PC-9 (cell line): ENCODE results near the gene TBC1D8. TPM values are rescaled to one million over a fixed set of nuclear protein-coding genes. Genes with fewer than 3 reads are reported as not detected.

Experiments used
- BruUV-seq: library from RNA; stranded (reverse); fragments of 400-500 nt; replicated peaks from 2 replicates; lab custom pipeline; 2021; lab: Mats Ljungman, UMichigan
- CTCF ChIA-PET: fragments of 300-600 bp; sonication (Branson Sonifier 250); formaldehyde crosslinking; loops from one replicate; lab custom pipeline; 2022; ENCODE audit warnings: antibody characterized with exemption; lab: Charles Lee
- POLR2A ChIA-PET: fragments of 300-600 bp; sonication (Branson Sonifier 250); formaldehyde crosslinking; loops from one replicate; lab custom pipeline; 2022; ENCODE audit warnings: antibody characterized with exemption; ENCODE audit not compliant: unreplicated experiment; lab: Charles Lee
- DNase-seq, 2 experiments: peaks; one replicate each; pipeline versions ENCODE4 v3.0.0 to v3.0.0-alpha.2; 2015 to 2022; ENCODE audit warnings: mixed read lengths in 1 of 2
- H2AFZ ChIP-seq: fragments of 200-600 bp; sonication (generic); 2 replicates; pipeline ENCODE4 v1.8.1; 2017; ENCODE audit warnings: antibody characterized with exemption
- H3F3A ChIP-seq: fragments of 200-600 bp; sonication (generic); 2 replicates; pipeline ENCODE4 v1.8.1; 2017; ENCODE audit warnings: antibody characterized with exemption, mild to moderate bottlenecking, low read depth; ENCODE audit not compliant: insufficient read depth
- H3K27ac ChIP-seq: fragments of 200-600 bp; sonication (generic); 2 replicates; pipeline ENCODE4 v1.6.1; 2016; ENCODE audit warnings: mixed run types
- H3K27me3 ChIP-seq: fragments of 200-600 bp; sonication (generic); 2 replicates; pipeline ENCODE4 v1.6.1; 2016; ENCODE audit warnings: low read depth, mixed run types; ENCODE audit not compliant: insufficient read depth
- H3K36me3 ChIP-seq: fragments of 200-600 bp; sonication (generic); 2 replicates; pipeline ENCODE4 v1.6.1; 2016; ENCODE audit warnings: low read depth, mixed run types
- H3K4me1 ChIP-seq: fragments of 200-600 bp; sonication (generic); replicated peaks from 2 replicates; pipeline ENCODE4 v1.6.1; 2016; ENCODE audit warnings: mixed run types; ENCODE audit not compliant: insufficient read depth
- H3K4me2 ChIP-seq: fragments of 200-600 bp; sonication (generic); 2 replicates; pipeline ENCODE4 v1.6.1; 2017; ENCODE audit warnings: mixed run types
- H3K4me3 ChIP-seq: fragments of 200-600 bp; sonication (generic); 2 replicates; pipeline ENCODE4 v1.6.1; 2016; ENCODE audit warnings: mixed run types
- H3K79me2 ChIP-seq: fragments of 200-600 bp; sonication (generic); 2 replicates; pipeline ENCODE4 v1.6.1; 2017; ENCODE audit warnings: low read depth, mixed run types
- H3K9me2 ChIP-seq: fragments of 200-600 bp; sonication (generic); 2 replicates; pipeline ENCODE4 v1.8.1; 2017; ENCODE audit warnings: mild to moderate bottlenecking; ENCODE audit not compliant: insufficient read depth
- H3K9me3 ChIP-seq: fragments of 200-600 bp; sonication (generic); 2 replicates; pipeline ENCODE4 v1.8.1; 2016; ENCODE audit warnings: low read depth; ENCODE audit not compliant: insufficient read depth
- H4K20me1 ChIP-seq: fragments of 200-600 bp; sonication (generic); 2 replicates; pipeline ENCODE4 v1.8.1; 2017; ENCODE audit not compliant: insufficient read depth
- CTCF ChIP-seq: fragments of 200-600 bp; sonication (generic); conservative IDR thresholded peaks from 2 replicates; pipeline ENCODE4 v1.6.1; 2017; ENCODE audit warnings: mixed run types, antibody characterized with exemption, mild to moderate bottlenecking, moderate library complexity
- EZH2 ChIP-seq: fragments of 200-600 bp; sonication (generic); IDR thresholded peaks from 2 replicates; pipeline ENCODE4 v1.8.0; 2017; ENCODE audit warnings: antibody characterized with exemption, low read depth
- intact Hi-C: fragments of 100-400 bp; cut with micrococcal nuclease; formaldehyde crosslinking; loops from one replicate; pipeline ENCODE4 v1.10.0; 2022; ENCODE audit not compliant: unreplicated experiment
- total RNA-seq: library from RNA; stranded (reverse); gene quantifications from 2 replicates; pipeline ENCODE4 v1.2.3, GENCODE V29; 2021

The TBC1D8 gene
- total RNA-seq, 1 experiment from 2014 or later = 25.2 TPM

GRCh38 chr2:100987974-100988373 is 163.2 kb downstream of the TBC1D8 start:
- ChIA-PET POLR2A (interaction anchor here (0.6 kb wide), 1 partner anchor 92 kb away, joined by 6 read pairs; no protein-coding TSS in a partner anchor), CTCF (interaction anchor here (1.6 kb wide), 1 partner anchor 378 kb away, joined by 4 read pairs; no protein-coding TSS in a partner anchor)
- Histone ChIP-seq H3F3A (peaks cover 32% of the 10 kb centered on the region), H2AFZ (no peak overlapping the region), H3K4me1 (no peaks in the 10 kb centered on the region), H3K36me3 (peaks cover 28% of the 10 kb centered on the region), H3K4me3 (no peak overlapping the region), H3K27ac (no peak overlapping the region), H3K79me2 (no peaks in the 10 kb centered on the region), H3K4me2 (no peak overlapping the region), H3K27me3 (no peaks in the 10 kb centered on the region), H4K20me1 (peaks cover 8% of the 10 kb centered on the region; the same call in 1 of the 2 replicates), H3K9me2 (no peaks in the 10 kb centered on the region), H3K9me3 (no peaks in the 10 kb centered on the region)
- no TSS peak for BruUV-seq
- intact Hi-C loops = loop anchor here (5.0 to 10.0 kb wide), 2 partner anchors 103 to 166 kb away; partner anchors contain the start of gene NPAS2
- TF ChIP-seq CTCF (no peak), EZH2 (no peak)
- DNase-seq = no peak

GRCh38 chr2:100987536-100987935 is 163.6 kb downstream of the TBC1D8 start:
- Histone ChIP-seq H3K9me2 (no peaks in the 10 kb centered on the region), H3K9me3 (no peaks in the 10 kb centered on the region), H3K4me1 (no peaks in the 10 kb centered on the region), H3K4me3 (no peak overlapping the region), H2AFZ (no peak overlapping the region), H3K27ac (no peak overlapping the region), H3K27me3 (no peaks in the 10 kb centered on the region), H4K20me1 (peaks cover 8% of the 10 kb centered on the region; the same call in 1 of the 2 replicates), H3F3A (peaks cover 32% of the 10 kb centered on the region), H3K36me3 (peaks cover 28% of the 10 kb centered on the region), H3K79me2 (no peaks in the 10 kb centered on the region), H3K4me2 (no peak overlapping the region)
- BruUV-seq = no TSS peak
- intact Hi-C loops = loop anchor here (5.0 to 10.0 kb wide), 2 partner anchors 103 to 165 kb away; partner anchors contain the start of gene NPAS2
- CTCF ChIA-PET = interaction anchor here (0.6 to 1.6 kb wide), 2 partner anchors 377 to 399 kb away, joined by 3 to 4 read pairs; no protein-coding TSS in a partner anchor
- TF ChIP-seq CTCF (no peak), EZH2 (no peak)
- DNase-seq = no peak
- POLR2A ChIA-PET = interaction anchor here (0.6 kb wide), 1 partner anchor 92 kb away, joined by 6 read pairs; no protein-coding TSS in a partner anchor

GRCh38 chr2:100986157-100986556 is 165.0 kb downstream of the TBC1D8 start:
- H3F3A ChIP-seq = peaks cover 29% of the 10 kb centered on the region
- intact Hi-C loops = loop anchor here (5.0 to 10.0 kb wide), 2 partner anchors 101 to 164 kb away; partner anchors contain the start of gene NPAS2
- no peaks in the 10 kb centered on the region for H3K4me1 ChIP-seq
- H2AFZ ChIP-seq = no peak overlapping the region
- no peaks in the 10 kb centered on the region for H3K9me2 ChIP-seq
- no peak overlapping the region for H3K27ac ChIP-seq
- H3K9me3 ChIP-seq = no peaks in the 10 kb centered on the region
- no peaks in the 10 kb centered on the region for H3K79me2 ChIP-seq
- H3K4me3 ChIP-seq = no peak overlapping the region
- no TSS peak for BruUV-seq
- 0 out of 2 replicates have a peak, but pooled peaks cover 4% of the 10 kb centered on the region for H4K20me1 ChIP-seq
- H3K36me3 ChIP-seq = peaks cover 34% of the 10 kb centered on the region
- POLR2A ChIA-PET = no interaction called here
- DNase-seq = no peak
- no peak for TF ChIP-seq EZH2
- no peak for TF ChIP-seq CTCF
- CTCF ChIA-PET = interaction anchor here (0.6 kb wide), 1 partner anchor 455 kb away, joined by 3 read pairs; no protein-coding TSS in a partner anchor
- no peaks in the 10 kb centered on the region for H3K27me3 ChIP-seq
- no peak overlapping the region for H3K4me2 ChIP-seq
